Skeletal muscle satellite cell (primary cell): ENCODE measurements around the gene ASTN2.
"Not testable (repeated sequence)": the region's sequence is repeated elsewhere in the genome, so short reads cannot be mapped to it uniquely, and the experiment has no call there.

Experiments
- H3K27me3 ChIP-seq: 2 replicates; pipeline ENCODE4 v1.7.0; 2013; ENCODE audit warnings: low read length; ENCODE audit not compliant: control insufficient read depth, insufficient read depth
- H3K36me3 ChIP-seq: 2 replicates; pipeline ENCODE4 v1.7.0; 2013; ENCODE audit warnings: mild to moderate bottlenecking, control low read depth, low read length; ENCODE audit not compliant: insufficient read depth
- H3K4me1 ChIP-seq: 2 replicates; pipeline ENCODE4 v1.7.0; 2013; ENCODE audit warnings: low read length; ENCODE audit not compliant: control insufficient read depth, insufficient read depth
- H3K4me2 ChIP-seq: 2 replicates; pipeline ENCODE4 v1.7.0; 2013; ENCODE audit warnings: mild to moderate bottlenecking, low read length
- H3K4me3 ChIP-seq: 2 replicates; pipeline ENCODE4 v1.7.0; 2013; ENCODE audit warnings: low read length
- H3K9ac ChIP-seq: 2 replicates; pipeline ENCODE4 v1.7.0; 2013; ENCODE audit warnings: mild to moderate bottlenecking, low read depth, low read length, moderate library complexity
- H3K9me3 ChIP-seq: replicated peaks from 2 replicates; pipeline ENCODE4 v1.7.0; 2013; ENCODE audit warnings: mild to moderate bottlenecking, control low read depth, low read length

The ASTN2 gene

DNA sequence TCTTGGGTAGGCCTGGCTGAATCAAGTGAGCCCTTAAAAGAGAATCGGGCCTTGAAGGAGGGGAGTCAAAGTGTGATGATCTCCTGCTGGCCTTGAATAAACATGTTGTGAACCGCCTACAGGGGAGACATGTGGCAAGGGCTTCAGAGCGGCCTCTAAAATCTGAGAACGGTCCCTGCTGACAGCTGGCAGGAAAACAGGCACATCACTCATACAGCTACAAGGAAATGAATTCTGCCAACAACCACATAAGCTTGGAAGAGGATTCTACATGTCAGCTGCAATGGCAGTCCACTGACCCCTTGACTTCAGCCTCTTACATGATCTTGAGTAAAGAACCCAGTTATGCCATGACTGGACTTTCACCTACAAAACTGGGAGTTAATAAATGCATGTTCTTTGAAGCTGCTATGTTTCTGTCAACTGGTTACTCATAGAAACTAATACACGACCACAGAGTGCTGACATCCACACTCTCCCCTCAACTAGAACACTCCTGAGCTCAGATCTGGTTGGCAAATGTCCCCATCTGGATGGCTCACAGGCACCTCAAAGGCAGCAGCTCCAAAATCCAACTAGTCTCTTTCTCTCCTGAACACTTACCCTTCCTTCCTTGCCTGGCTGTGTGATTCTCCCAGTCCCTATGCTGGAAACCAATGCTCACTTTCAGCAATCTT, 333.1 kb downstream of the ASTN2 start:
- H3K4me2 ChIP-seq, result no peak overlapping the region
- no peaks in the 10 kb centered on the region for H3K9me3 ChIP-seq
- no peak overlapping the region for H3K9ac ChIP-seq
- H3K4me1 ChIP-seq, result no peaks in the 10 kb centered on the region
- H3K4me3 ChIP-seq, result no peak overlapping the region
- no peaks in the 10 kb centered on the region for H3K27me3 ChIP-seq
- H3K36me3 ChIP-seq, result no peaks in the 10 kb centered on the region

- Histone ChIP-seq H3K9ac (no peak overlapping the region), H3K9me3 (no peaks in the 10 kb centered on the region), H3K36me3 (no peaks in the 10 kb centered on the region), H3K4me3 (no peak overlapping the region), H3K27me3 (peaks cover 3% of the 10 kb centered on the region), H3K4me2 (no peak overlapping the region), H3K4me1 (no peaks in the 10 kb centered on the region)
These were observed 334.0 kb downstream of the ASTN2 start for GRCh38 chr9:117080765-117081390.

DNA sequence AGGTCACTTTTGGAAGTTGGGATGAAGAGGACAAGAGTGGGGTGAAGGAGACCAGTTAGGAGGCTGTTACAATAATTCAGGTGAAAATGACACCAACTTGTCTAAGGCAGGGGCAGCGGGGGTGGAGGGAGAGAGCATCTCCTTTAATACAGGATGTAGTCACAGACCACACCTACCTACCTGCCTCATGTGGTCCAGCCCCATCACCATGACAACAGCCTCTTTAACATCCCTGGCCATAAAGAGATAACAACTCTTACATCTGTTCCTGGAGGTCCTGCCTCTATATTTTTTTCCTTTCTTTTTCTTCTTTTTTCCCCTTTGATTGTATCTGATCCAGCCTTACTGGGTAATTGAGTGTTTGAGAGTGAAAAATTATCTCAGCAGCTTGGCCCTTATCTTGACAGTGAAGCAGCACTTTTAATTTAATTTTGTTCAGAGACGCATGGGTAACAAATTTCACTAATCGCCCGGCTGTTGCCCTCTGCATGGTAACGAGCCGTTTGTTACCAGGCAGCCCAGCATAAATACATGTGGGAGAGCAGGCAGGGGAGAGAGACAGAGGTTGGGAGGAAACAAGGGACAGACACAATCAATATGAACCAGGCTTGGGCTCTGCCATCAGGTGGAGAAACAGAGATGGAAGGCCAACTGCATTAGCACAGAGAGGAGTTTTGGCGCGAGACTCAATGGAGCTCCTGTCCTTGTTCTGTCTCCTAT, 338.1 kb downstream of the ASTN2 start:
- Histone ChIP-seq H3K9me3 (no peaks in the 10 kb centered on the region), H3K36me3 (no peaks in the 10 kb centered on the region), H3K4me1 (no peaks in the 10 kb centered on the region), H3K9ac (no peak overlapping the region), H3K4me3 (no peak overlapping the region), H3K27me3 (peaks cover 3% of the 10 kb centered on the region), H3K4me2 (no peak overlapping the region)

DNA sequence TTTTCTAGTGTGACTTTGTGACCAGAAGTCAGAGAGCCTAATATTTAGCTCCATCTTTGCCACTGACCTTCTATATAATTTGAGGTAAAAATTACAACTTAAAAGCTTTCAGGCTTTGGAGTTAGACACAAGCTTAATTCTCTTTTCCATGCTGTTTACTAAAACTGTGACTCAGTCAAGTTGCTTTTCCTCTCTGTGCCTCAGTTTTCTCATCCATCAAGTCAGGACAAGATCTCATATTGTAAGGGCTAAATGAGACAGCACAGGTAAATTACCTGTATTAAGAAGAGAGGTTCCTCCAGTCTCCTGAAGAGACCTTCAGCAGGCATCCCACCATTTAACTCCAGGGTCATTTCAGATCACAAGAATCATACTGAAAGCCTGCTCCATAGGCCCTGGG, 339.2 kb downstream of the ASTN2 start:
- Histone ChIP-seq H3K36me3 (no peaks in the 10 kb centered on the region), H3K4me2 (no peak overlapping the region), H3K9ac (no peak overlapping the region), H3K9me3 (no peaks in the 10 kb centered on the region), H3K4me3 (no peak overlapping the region), H3K4me1 (no peaks in the 10 kb centered on the region), H3K27me3 (peaks cover 3% of the 10 kb centered on the region)

GRCh38 chr9:117074784-117075520, 339.9 kb downstream of the ASTN2 start:
- H3K9me3 ChIP-seq, result no peaks in the 10 kb centered on the region
- H3K4me2 ChIP-seq, result no peak overlapping the region
- H3K27me3 ChIP-seq, result peaks cover 3% of the 10 kb centered on the region
- H3K9ac ChIP-seq, result no peak overlapping the region
- no peaks in the 10 kb centered on the region for H3K36me3 ChIP-seq
- H3K4me3 ChIP-seq, result no peak overlapping the region
- H3K4me1 ChIP-seq, result no peaks in the 10 kb centered on the region

DNA sequence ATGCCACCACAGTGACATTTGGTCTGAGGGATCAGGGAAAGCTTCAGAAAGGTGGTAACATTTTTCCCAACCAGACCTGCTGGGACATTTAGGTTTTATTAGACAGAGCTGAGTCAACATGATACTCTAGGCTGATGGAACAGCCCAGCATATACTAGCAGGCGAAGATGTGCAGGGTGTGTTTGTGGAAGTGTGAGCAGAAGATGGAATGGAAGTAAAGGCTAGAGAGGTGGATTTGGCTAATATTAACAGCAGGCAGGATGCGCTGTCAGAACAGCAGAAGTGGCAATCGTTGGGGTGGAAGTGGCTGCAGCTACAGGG, 340.6 kb downstream of the ASTN2 start:
- Histone ChIP-seq H3K4me3 (no peak overlapping the region), H3K4me2 (no peak overlapping the region), H3K9me3 (no peaks in the 10 kb centered on the region), H3K27me3 (peaks cover 3% of the 10 kb centered on the region), H3K4me1 (no peaks in the 10 kb centered on the region), H3K9ac (no peak overlapping the region), H3K36me3 (no peaks in the 10 kb centered on the region)

DNA sequence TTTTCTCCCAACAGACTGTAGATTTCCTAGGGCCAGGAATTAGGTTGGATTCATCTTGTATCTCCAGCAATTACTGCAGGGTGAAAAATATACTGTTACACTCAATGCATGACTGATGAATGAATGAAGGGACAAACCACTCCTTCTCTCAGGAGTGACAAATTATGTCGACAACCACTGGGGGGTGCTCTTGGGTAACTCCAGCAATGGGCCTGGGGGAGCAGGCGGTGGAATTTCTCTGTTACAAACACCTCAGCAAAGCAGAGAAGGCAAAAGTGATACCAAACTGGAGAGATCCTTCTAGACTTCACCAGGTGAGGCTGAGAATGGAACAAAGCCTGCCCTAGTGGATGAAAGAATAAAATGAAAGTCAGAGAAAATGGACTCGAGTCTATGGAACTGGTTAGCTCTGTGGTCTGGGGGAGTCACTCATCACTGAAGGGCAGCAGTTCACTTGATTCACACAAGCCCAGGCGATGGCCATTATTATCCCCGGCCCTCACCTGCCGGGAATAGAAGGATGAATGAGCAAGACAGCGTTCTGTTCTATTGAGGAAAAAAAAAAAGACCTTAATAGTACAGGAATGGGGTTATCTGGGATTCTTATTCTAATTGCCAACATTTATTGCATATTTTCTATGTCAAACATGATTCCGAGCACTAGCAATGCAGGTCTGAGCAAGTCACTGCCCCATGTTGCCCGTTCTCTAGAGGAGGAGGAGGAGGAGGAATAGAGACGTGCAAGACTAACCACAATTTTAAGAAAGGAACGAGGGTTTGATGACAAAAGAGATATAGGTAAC, 341.1 kb downstream of the ASTN2 start:
- no peak overlapping the region for H3K4me3 ChIP-seq
- H3K9ac ChIP-seq, result no peak overlapping the region
- H3K4me1 ChIP-seq, result no peaks in the 10 kb centered on the region

GRCh38 chr9:117073071-117073470, 341.8 kb downstream of the ASTN2 start:
- no peaks in the 10 kb centered on the region for H3K36me3 ChIP-seq

More for the DNA sequence above, 341.1 kb downstream of the ASTN2 start:
- Histone ChIP-seq H3K27me3 (peaks cover 3% of the 10 kb centered on the region), H3K4me2 (no peak overlapping the region), H3K36me3 (no peaks in the 10 kb centered on the region), H3K9me3 (no peaks in the 10 kb centered on the region)

GRCh38 chr9:117072216-117072615, 342.6 kb downstream of the ASTN2 start:
- Histone ChIP-seq H3K36me3 (no peaks in the 10 kb centered on the region), H3K27me3 (peaks cover 3% of the 10 kb centered on the region), H3K9me3 (no peaks in the 10 kb centered on the region), H3K9ac (no peak overlapping the region), H3K4me2 (no peak overlapping the region), H3K4me1 (no peaks in the 10 kb centered on the region), H3K4me3 (no peak overlapping the region)

More at GRCh38 chr9:117073071-117073470, 341.8 kb downstream of the ASTN2 start:
- Histone ChIP-seq H3K9me3 (no peaks in the 10 kb centered on the region), H3K4me1 (no peaks in the 10 kb centered on the region), H3K9ac (no peak overlapping the region), H3K27me3 (peaks cover 3% of the 10 kb centered on the region), H3K4me2 (no peak overlapping the region), H3K4me3 (no peak overlapping the region)

- H3K4me2 ChIP-seq, result not testable (repeated sequence)
These were observed 343.1 kb downstream of the ASTN2 start for GRCh38 chr9:117071673-117072207.

More at GRCh38 chr9:117071673-117072207, 343.1 kb downstream of the ASTN2 start:
- H3K36me3 ChIP-seq, H3K4me3 ChIP-seq, H3K9me3 ChIP-seq, H3K9ac ChIP-seq, H3K27me3 ChIP-seq, H3K4me1 ChIP-seq: not testable (repeated sequence)
